Panc1 (cell line): Measurements from ENCODE around the gene MLLT3.

Experiments
- CTCF ChIP-seq: fragments of 450-650 bp; IDR thresholded peaks from 2 replicates; pipeline ENCODE4 v1.5.1; 2017; ENCODE audit warnings: mild to moderate bottlenecking
- POLR2AphosphoS5 ChIP-seq: IDR thresholded peaks from 2 replicates; pipeline ENCODE4 v1.6.1; 2012; ENCODE audit warnings: mild to moderate bottlenecking, low read depth, low read length, moderate library complexity

GRCh38 chr9:20330688-20331087 lies 291.6 kb downstream of the MLLT3 start:
- TF ChIP-seq CTCF (no peak), POLR2AphosphoS5 (no peak)
